ENCODE results near the gene KIRREL3.

The KIRREL3 gene

DNA sequence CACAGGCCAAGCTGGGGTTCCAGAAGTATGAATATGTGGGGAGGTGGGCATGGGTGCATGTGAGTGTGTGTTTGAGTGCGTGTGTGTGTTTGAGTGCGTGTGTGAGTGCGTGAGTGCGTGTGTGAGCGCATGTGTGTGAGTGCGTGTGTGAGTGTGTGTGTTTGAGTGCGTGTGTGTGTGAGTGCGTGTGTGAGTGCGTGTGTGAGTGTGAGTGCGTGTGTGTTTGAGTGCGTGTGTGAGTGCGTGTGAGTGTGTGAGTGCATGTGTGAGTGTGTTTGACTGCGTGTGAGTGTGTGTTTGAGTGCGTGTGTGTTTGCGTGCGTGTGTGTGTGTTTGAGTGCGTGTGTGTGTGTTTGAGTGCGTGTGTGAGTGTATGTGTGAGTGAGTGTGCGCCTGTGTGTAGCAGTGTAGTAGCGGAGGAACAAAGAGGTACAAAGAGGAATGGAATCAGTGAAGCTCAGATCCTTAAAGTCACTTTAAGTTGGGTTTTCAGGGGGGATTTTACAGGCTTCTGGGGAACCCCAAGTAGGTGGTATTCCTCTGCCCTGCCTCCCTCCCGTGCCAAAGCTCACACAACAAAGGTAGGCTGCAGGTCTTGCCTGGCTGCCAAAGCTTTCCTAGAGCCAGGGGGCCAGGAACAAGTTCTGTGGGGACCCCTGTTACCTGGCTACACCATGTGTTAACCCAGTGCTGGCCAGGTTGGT, 137.1 kb downstream of the KIRREL3 start:
- no peak for DNase-seq

DNA sequence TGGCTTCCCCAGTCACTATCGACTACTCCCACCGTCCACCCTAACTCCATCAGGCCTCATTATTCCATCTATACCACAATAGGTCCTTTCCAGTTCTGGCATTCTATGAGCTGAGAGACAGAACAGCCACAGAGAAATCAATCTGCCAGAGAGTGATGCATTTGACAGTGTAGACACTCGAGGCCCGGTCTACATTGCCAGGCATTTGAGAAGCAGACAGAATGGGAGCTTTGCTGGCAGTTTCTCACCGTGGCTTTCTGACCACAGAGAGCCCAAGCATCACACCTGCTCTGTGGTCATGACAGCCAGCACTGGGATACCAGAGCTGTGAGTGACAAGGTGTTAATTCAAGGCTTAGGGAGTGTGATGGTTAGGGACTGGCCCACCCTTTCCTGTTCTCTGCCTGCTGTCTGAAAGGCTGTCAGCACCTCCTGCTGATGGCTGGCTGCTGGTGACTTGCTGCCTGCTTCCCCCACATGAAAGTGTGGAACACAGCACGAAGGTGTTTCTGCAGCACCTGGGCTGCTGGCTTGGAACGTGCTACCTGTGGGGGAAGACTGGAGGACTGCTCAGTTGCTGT, 137.8 kb downstream of the KIRREL3 start:
- peak in 1 of 2 experiments; percentile 35 for DNase-seq

GRCh38 chr11:126861796-126862459, 138.6 kb downstream of the KIRREL3 start:
- no peak for DNase-seq

- peak; percentile 87 to 93 for DNase-seq
These were observed 142.4 kb downstream of the KIRREL3 start for GRCh38 chr11:126857860-126858808.

- DNase-seq = no peak
These were observed 145.0 kb downstream of the KIRREL3 start for GRCh38 chr11:126855536-126855935.

DNA sequence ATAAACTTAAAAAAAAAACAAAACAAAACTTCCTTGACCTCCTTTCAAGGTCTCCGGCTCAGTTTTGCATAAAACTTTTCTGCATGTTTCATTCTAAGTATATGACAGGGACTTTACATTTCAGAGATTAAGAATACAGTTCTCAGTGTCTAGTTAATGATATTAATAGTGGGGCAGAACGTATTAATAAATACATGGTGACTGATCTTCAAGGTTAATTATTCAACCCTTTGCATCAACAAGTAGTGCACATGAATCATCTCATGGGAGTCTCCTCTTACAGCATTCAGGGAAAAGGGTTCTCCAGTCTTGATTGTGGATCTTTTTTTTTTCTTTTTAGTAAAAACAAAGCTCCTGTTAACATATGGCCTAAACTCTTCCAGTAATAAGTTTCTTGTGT, 146.8 kb downstream of the KIRREL3 start:
- DNase-seq = no peak

DNA sequence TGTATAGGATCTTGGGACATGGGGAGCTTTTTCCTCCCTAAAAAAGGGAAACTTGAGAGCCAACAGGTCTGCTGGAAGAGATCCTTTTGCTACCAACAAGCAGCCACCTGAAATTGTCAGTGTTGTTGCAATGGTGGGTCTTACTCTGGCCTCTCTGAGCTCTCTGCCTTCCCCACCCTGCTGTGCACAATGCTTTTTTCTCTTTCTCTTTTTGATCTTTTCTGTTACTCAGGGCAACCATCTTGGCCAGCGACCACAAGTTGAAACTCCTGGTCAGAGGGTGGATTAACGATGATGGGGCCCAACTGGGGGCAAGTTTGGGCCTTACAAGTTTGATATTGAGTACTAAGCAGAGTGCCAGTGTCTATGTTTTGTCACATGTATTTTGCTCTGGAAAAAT, 155.8 kb downstream of the KIRREL3 start:
- no peak for DNase-seq

DNA sequence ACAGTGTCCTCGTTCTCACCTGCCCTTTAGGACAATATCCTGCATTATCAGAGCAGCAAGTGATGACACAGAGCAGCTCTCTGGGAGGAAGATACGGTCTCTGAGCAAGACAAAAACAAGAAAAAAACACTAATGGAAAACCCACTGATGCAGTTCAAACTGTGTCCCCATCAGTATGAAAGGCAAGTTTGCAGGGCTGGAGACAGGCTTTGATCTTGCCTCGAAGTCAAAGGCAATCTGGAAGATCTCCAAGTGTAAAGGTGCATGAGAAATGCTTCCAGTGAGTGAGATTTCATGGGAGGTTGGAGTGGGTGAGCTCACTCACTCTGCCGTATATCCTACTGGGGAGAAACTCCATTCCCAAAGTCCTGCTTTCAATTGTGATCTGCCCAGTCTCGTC, 157.5 kb downstream of the KIRREL3 start:
- DNase-seq = no peak

DNA sequence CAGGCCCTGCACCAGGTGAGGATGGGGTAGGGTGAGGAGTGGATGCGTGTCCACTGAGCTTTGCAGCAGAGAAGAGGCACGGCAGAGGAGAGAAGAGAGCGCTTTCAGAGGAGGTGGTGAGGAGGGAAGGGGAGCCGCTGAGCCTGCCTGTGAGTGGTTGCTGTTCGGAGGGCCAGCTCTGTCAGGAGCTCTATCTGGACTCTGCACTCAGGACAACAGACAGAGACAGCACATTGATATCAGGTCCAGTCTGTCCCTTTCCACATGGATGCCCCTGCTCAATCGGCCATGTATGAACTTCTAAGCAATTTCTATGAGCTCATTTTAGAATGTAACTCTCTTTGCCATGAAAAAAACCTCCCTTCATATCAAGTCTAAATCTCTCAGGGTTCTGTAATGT, 158.6 kb downstream of the KIRREL3 start:
- DNase-seq = no peak

GRCh38 chr11:126840975-126841374, 159.6 kb downstream of the KIRREL3 start:
- DNase-seq = no peak

DNA sequence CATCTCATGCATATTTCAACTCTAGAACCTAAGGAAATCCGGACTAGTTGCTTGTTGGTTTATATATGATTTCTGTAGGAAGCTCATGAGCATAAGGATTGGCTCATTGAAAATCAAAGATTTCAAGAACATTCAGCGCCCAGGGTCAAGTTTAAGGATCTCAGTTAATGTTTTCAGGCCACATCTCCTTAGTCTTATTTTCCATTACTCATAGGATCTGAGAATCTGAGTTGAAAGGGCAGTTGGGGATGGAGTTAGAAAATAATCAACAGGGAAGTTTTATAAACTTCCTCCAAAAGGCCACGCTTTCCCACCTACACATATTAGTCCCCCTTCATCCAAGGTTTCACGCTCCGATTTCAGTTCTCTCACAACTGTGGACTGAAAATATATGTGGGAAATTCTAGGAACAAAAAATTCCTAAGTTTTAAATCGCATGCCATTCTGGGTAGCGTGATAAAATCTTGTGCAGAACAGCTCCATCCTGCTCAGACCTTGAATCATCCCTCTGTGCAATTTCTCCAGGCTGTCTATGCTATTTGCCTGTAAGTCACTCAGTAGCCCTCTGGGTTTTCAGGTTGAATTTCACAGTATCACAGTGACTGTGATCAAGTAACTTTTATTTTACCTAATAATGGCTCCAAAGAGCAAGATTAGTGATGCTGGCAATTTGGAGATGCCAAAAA, 160.2 kb downstream of the KIRREL3 start:
- DNase-seq = no peak

GRCh38 chr11:126839496-126839895, 161.1 kb downstream of the KIRREL3 start:
- DNase-seq = no peak

- no peak for DNase-seq
These were observed 161.8 kb downstream of the KIRREL3 start for GRCh38 chr11:126838779-126839178.

DNA sequence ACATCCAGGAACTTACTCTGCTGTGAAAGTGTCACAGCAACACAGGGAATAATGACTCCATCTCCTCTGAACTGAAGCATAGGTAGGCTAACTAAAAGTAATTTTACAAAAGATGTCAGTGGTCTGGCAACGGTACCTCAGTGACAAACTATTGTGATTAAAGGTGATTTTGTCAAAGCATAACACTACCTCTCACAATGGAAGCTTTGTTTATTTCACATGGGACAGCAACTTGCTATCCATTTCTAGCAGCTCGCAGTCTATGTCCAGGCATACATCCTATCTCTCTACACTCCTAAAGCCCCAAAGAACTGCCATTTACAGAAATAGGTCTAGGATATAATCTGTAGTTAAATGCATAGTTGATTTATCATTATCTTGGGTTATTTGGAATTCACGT, 163.0 kb downstream of the KIRREL3 start:
- DNase-seq = no peak

GRCh38 chr11:126834573-126834972, 166.0 kb downstream of the KIRREL3 start:
- DNase-seq = no peak

GRCh38 chr11:126834149-126834548, 166.4 kb downstream of the KIRREL3 start:
- DNase-seq = no peak

DNA sequence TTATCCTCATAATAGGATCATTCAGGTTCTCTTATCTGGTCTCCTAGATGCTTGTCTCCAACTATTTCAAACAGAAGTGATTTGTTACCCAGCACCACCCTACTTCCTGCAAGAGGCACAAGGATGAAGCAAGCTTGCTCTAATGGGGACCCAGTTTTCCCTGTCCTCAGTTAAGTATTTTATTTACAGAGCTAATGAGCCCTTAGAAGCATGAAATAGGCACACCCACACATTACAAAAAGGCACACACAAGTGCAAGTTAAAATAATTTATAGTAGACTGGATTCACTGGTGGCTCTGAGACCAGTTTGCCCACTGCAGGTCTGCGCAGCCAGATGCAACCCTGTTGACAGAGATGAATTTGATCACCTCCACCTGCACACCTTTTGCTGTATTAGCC, 167.5 kb downstream of the KIRREL3 start:
- peak; percentile 35 to 56 for DNase-seq

- no peak for DNase-seq
These were observed 168.2 kb downstream of the KIRREL3 start for GRCh38 chr11:126832387-126832786.

DNA sequence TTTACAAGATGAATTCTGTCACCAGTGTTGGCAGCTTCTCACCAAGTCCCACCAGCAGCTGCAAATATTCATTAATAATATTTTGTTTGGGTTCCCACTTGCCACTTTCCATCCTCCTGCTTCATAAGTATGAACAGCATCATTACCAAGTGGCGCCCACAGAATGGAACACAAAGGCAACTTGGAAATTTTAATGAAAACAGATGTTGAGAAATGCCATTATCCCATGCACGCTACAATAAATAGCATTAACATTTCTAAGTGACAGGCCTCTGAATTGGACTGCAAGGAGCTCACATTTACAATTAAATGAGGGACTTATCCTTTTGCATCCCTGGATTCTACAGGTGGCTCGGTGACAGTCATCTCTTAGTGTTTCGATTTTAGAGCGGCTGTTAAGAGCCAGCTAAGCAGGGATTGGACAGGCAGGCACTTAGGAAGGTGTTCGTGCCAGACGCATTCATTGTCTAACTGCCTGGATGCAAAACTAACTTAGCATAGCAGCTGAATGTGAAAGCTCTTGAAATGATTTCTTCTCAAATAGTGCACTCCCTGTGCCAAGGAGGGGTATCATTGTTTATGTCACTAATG, 170.3 kb downstream of the KIRREL3 start:
- peak; percentile 61 to 68 for DNase-seq

DNA sequence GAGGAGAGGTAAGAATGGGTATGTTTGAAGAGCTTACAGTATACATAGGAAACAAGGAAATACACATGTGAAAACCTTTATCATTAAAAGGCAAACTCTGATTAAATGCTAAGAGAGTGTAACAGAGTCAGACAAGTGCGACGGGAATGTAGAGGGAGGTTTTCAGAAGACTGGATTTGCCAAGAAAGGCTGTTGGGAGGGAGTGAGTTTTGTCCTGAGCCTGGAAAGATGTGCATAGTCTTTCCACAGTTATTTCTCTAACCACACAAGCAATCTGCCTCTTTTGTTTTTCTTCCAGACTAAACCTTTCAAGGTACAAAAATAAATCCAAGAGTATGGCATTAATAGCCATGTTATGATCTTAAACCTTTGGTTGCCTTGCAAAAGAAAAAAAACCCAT, 170.9 kb downstream of the KIRREL3 start:
- no peak for DNase-seq

DNA sequence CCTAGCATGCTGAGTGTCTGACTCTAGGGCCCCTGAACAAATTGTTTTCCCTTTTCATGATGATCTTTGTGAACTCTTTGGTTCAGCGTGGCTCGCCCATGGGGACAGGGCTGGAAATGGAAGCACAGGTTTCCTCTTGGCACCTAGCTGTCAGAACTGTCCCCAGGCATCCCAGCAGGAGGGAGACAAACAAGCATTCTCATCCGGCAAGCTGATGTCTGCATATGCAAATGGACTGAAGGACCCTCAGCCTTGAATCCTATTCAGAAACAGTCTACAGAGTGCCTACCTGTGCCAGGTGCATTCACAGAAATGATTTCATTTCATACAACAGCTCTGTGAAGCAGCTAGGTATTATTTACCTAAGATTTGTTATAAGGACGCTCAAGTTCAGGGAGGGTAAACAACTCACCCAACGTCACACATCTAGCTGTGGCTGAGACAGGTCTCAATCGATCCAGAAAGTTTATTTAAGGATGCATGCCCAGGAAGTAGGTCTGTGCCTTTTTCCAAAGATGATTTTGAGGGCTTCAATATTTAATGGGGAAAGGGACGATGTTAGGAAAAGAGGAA, 176.4 kb downstream of the KIRREL3 start:
- DNase-seq = peak; percentile 50 to 68

GRCh38 chr11:126823274-126823673, 177.3 kb downstream of the KIRREL3 start:
- no peak for DNase-seq
